PC-9 (cell line): ENCODE data around the gene C22orf42. TPM values are rescaled to one million over a fixed set of nuclear protein-coding genes. Genes with fewer than 3 reads are reported as not detected.

Experiments
- BruUV-seq: library from RNA; stranded (reverse); fragments of 400-500 nt; replicated peaks from 2 replicates; lab custom pipeline; 2021; lab: Mats Ljungman, UMichigan
- CTCF ChIA-PET: fragments of 300-600 bp; sonication (Branson Sonifier 250); formaldehyde crosslinking; loops from one replicate; lab custom pipeline; 2022; ENCODE audit warnings: antibody characterized with exemption; lab: Charles Lee
- POLR2A ChIA-PET: fragments of 300-600 bp; sonication (Branson Sonifier 250); formaldehyde crosslinking; loops from one replicate; lab custom pipeline; 2022; ENCODE audit warnings: antibody characterized with exemption; ENCODE audit not compliant: unreplicated experiment; lab: Charles Lee
- DNase-seq, 2 experiments: peaks; one replicate each; pipeline versions ENCODE4 v3.0.0 to v3.0.0-alpha.2; 2015 to 2022; ENCODE audit warnings: mixed read lengths in 1 of 2
- H2AFZ ChIP-seq: fragments of 200-600 bp; sonication (generic); 2 replicates; pipeline ENCODE4 v1.8.1; 2017; ENCODE audit warnings: antibody characterized with exemption
- H3F3A ChIP-seq: fragments of 200-600 bp; sonication (generic); 2 replicates; pipeline ENCODE4 v1.8.1; 2017; ENCODE audit warnings: antibody characterized with exemption, mild to moderate bottlenecking, low read depth; ENCODE audit not compliant: insufficient read depth
- H3K27ac ChIP-seq: fragments of 200-600 bp; sonication (generic); 2 replicates; pipeline ENCODE4 v1.6.1; 2016; ENCODE audit warnings: mixed run types
- H3K27me3 ChIP-seq: fragments of 200-600 bp; sonication (generic); 2 replicates; pipeline ENCODE4 v1.6.1; 2016; ENCODE audit warnings: low read depth, mixed run types; ENCODE audit not compliant: insufficient read depth
- H3K36me3 ChIP-seq: fragments of 200-600 bp; sonication (generic); 2 replicates; pipeline ENCODE4 v1.6.1; 2016; ENCODE audit warnings: low read depth, mixed run types
- H3K4me1 ChIP-seq: fragments of 200-600 bp; sonication (generic); replicated peaks from 2 replicates; pipeline ENCODE4 v1.6.1; 2016; ENCODE audit warnings: mixed run types; ENCODE audit not compliant: insufficient read depth
- H3K4me2 ChIP-seq: fragments of 200-600 bp; sonication (generic); 2 replicates; pipeline ENCODE4 v1.6.1; 2017; ENCODE audit warnings: mixed run types
- H3K4me3 ChIP-seq: fragments of 200-600 bp; sonication (generic); 2 replicates; pipeline ENCODE4 v1.6.1; 2016; ENCODE audit warnings: mixed run types
- H3K79me2 ChIP-seq: fragments of 200-600 bp; sonication (generic); 2 replicates; pipeline ENCODE4 v1.6.1; 2017; ENCODE audit warnings: low read depth, mixed run types
- H3K9me2 ChIP-seq: fragments of 200-600 bp; sonication (generic); 2 replicates; pipeline ENCODE4 v1.8.1; 2017; ENCODE audit warnings: mild to moderate bottlenecking; ENCODE audit not compliant: insufficient read depth
- H3K9me3 ChIP-seq: fragments of 200-600 bp; sonication (generic); 2 replicates; pipeline ENCODE4 v1.8.1; 2016; ENCODE audit warnings: low read depth; ENCODE audit not compliant: insufficient read depth
- H4K20me1 ChIP-seq: fragments of 200-600 bp; sonication (generic); 2 replicates; pipeline ENCODE4 v1.8.1; 2017; ENCODE audit not compliant: insufficient read depth
- EZH2 ChIP-seq: fragments of 200-600 bp; sonication (generic); IDR thresholded peaks from 2 replicates; pipeline ENCODE4 v1.8.0; 2017; ENCODE audit warnings: antibody characterized with exemption, low read depth
- intact Hi-C: fragments of 100-400 bp; cut with micrococcal nuclease; formaldehyde crosslinking; loops from one replicate; pipeline ENCODE4 v1.10.0; 2022; ENCODE audit not compliant: unreplicated experiment
- total RNA-seq: library from RNA; stranded (reverse); gene quantifications from 2 replicates; pipeline ENCODE4 v1.2.3, GENCODE V29; 2021
- TF ChIP-seq, protein P1 (sequence below): fragments of 200-600 bp; sonication (generic); conservative IDR thresholded peaks from 2 replicates; pipeline ENCODE4 v1.6.1; 2017; ENCODE audit warnings: mixed run types, antibody characterized with exemption, mild to moderate bottlenecking, moderate library complexity

The C22orf42 gene
- total RNA-seq, 1 experiment from 2014 or later, result not detected

DNA sequence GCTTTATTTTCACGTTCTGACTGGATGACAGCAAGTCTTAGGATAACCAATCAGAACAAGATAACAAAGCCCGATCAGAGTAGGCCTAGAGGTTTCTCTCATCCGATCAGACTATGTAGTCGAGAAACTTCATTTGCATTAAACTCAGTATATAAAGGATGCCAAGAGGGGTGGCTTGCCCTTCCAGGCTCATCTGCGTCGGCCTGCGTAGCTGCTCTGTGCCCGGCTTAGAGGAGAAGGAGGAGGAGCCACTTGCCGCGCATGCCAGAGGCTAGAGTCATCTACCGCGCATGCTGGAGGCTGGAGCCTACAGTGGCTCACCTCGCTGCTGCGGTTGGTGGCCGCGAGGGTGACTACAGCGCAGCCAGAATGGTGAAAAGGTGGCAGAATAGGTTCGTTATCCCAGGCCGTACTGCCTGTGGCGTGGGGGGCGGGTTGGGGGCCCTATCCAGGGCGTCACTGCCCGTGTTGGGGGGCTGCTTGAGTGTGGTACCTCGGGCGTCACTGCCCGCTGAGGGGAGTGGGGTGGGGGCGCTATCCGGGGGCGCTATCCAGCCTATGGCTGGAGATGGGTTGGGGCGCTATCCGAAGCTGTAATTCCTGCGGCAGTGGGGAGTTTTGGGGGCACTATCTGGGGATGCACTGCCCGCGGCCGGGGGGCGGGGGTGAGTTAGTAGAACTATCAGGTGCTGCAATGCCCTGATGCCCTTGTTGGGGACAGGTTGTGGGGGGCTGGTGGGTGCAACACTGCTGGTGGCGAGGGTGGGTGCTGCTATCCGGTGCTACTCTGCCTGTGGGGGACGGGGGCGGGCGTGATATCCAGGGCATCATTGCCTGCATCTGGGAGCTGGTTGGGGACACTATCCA lies 46.0 kb upstream of the C22orf42 start, which contains the start of gene RFPL2:
RFPL2 (minus strand) TSS at position 218 of the 867 bp plus-strand sequence. CDS start 2,622 bp downstream, outside the sequence.
- no peaks in the 10 kb centered on the region for H3K9me2 ChIP-seq
- H3K4me3 ChIP-seq, result no peak within 1 kb of the TSS

DNA sequence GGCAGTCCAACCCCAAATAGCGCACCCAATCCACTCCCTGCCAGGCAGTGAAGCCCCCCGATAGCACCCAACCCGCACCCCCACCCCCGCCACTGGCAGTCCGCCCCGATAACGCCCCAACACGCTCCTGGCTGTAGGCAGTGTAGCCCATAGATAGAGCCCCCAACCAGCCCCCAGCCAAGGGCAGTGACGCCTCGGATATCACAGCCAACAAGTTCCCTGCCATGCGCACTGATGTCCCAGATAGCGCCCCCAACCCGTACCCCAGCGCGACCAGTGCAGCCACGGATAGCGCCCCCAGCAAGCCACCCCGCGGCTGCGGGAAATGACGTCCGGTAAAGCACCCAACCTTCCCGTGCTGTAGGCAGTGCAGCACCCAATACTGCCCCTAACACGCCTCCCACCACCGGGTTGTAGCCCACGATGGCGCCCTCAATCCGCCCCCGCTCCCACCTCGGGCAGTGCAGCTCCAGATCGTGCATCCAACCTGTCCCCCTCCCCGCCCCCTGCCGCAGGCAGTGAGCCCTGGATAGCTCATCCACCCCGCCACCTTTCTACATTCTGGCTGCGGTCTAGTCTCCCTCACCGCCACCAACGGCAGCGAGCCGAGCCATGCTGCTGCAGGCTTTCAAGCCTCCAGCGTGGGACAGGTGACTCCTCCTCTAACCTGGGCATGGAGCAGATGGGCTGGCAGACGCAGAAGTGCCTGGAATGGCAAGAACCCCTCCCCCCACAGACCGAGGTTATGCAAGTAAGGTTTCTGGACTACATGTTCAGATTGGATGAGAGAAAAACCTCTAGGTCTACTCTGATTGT lies 45.1 kb upstream of the C22orf42 start:
- H3K9me2 ChIP-seq, result no peaks in the 10 kb centered on the region
- H3K27me3 ChIP-seq, result peaks cover 8% of the 10 kb centered on the region; the same call in 1 of the 2 replicates
- no peak overlapping the region for H3K4me2 ChIP-seq
- no peak for TF ChIP-seq EZH2
- TF ChIP-seq, protein P1, sequence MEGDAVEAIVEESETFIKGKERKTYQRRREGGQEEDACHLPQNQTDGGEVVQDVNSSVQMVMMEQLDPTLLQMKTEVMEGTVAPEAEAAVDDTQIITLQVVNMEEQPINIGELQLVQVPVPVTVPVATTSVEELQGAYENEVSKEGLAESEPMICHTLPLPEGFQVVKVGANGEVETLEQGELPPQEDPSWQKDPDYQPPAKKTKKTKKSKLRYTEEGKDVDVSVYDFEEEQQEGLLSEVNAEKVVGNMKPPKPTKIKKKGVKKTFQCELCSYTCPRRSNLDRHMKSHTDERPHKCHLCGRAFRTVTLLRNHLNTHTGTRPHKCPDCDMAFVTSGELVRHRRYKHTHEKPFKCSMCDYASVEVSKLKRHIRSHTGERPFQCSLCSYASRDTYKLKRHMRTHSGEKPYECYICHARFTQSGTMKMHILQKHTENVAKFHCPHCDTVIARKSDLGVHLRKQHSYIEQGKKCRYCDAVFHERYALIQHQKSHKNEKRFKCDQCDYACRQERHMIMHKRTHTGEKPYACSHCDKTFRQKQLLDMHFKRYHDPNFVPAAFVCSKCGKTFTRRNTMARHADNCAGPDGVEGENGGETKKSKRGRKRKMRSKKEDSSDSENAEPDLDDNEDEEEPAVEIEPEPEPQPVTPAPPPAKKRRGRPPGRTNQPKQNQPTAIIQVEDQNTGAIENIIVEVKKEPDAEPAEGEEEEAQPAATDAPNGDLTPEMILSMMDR, result no peak
- DNase-seq, result no peak
- intact Hi-C loops, result loop anchor here (10.0 kb wide), 1 partner anchor 271 kb away; the partner anchor contains the start of gene FBXO7
- H3F3A ChIP-seq, result no peaks in the 10 kb centered on the region
- POLR2A ChIA-PET, result no interaction called here
- H3K9me3 ChIP-seq, result no peaks in the 10 kb centered on the region
- no peaks in the 10 kb centered on the region for H3K36me3 ChIP-seq
- H3K79me2 ChIP-seq, result no peaks in the 10 kb centered on the region
- no peaks in the 10 kb centered on the region for H4K20me1 ChIP-seq
- no peak overlapping the region for H2AFZ ChIP-seq
- CTCF ChIA-PET, result no interaction called here
- H3K27ac ChIP-seq, result no peak overlapping the region
- no TSS peak for BruUV-seq
- no peak overlapping the region for H3K4me3 ChIP-seq
- no peaks in the 10 kb centered on the region for H3K4me1 ChIP-seq

More for the DNA sequence above, 46.0 kb upstream of the C22orf42 start, which contains the start of gene RFPL2:
- H3K9me3 ChIP-seq, result no peaks in the 10 kb centered on the region
- intact Hi-C loops, result loop anchor here (10.0 kb wide), 1 partner anchor 270 kb away; the partner anchor contains the start of gene FBXO7
- no peak within 1 kb of the TSS for H3K27ac ChIP-seq
- H3K4me2 ChIP-seq, result no peak within 1 kb of the TSS
- no peaks in the 10 kb centered on the region for H3K4me1 ChIP-seq
- TF ChIP-seq EZH2, result no peak
- TF ChIP-seq, protein P1, result no peak
- no peaks in the 10 kb centered on the region for H3K36me3 ChIP-seq
- ChIA-PET CTCF (interaction anchor here (0.7 kb wide), 1 partner anchor 24 kb away, joined by 3 read pairs; no protein-coding TSS in a partner anchor), POLR2A (no interaction called here)
- DNase-seq, result no peak
- peaks cover 9% of the 10 kb centered on the region; the same call in 1 of the 2 replicates for H3K27me3 ChIP-seq
- H3K79me2 ChIP-seq, result no peaks in the 10 kb centered on the region
- no peak within 1 kb of the TSS for H2AFZ ChIP-seq
- no peaks in the 10 kb centered on the region for H4K20me1 ChIP-seq
- H3F3A ChIP-seq, result no peaks in the 10 kb centered on the region
- no TSS peak for BruUV-seq
